ENCODE data around the gene CEMP1. TPM values are rescaled to one million over a fixed set of nuclear protein-coding genes. Genes with fewer than 3 reads are reported as not detected.

Gene CEMP1
- total RNA-seq, 1 experiment from 2014 or later, result 0.68 TPM

DNA sequence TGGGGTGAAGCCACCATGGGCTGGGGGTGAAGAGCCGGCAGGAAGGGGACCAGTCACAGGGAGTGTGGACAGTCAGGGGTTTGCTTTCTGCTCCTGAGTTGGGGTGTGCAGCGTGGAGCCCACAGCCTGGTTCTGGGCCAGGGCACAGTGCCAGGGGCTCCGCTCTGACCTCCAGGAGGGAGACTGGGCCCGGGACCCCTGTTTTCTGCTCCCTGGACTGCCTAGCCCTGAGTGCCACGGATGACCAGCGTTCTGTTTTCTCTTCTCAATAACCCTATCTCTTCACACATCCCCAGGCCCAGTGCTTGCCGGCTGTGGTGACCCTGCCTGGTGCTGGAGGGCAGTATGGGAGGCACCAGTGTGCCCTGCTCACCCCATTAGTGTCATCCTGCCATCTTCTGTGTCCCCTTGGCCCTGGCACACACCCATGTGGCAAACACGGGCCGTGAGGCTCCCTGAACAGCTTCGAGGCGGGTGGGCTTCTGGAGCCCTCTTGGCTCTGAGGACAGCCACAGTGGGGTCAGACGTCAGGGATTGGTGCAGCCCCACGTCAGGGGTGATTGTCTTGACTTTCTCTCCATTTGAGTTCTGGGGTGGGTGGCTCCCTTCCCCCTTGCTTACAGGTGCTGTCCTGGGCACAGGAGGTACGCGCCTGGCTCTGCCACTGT is 1.1 kb downstream of the CEMP1 start:
- Histone ChIP-seq H3K4me1 (peaks cover 5% of the 10 kb centered on the region), H3K4me3 (ENCODE audit: low read depth, low read length) (no peak overlapping the region), H3K27me3 (replicated peaks; ENCODE audit: control insufficient read depth, insufficient read depth, low read length) (no peaks in the 10 kb centered on the region), H3K36me3 (ENCODE audit: control insufficient read depth, insufficient read depth, low read length) (peaks cover 4% of the 10 kb centered on the region), H3K9me3 (no peaks in the 10 kb centered on the region)
- H3K36me3 Mint-ChIP-seq (ENCODE audit: insufficient read depth, unreplicated experiment), result peaks cover 30% of the 10 kb centered on the region
- BruUV-seq (replicated peaks), result no TSS peak
- CTCF ChIA-PET, result no interaction called here
- TF ChIP-seq CTCF (IDR thresholded peaks at IDR 0.05; ENCODE audit: insufficient read depth in 1 of 2, low read depth in 1 of 2, low read length in 1 of 2, severe bottlenecking in 1 of 2, unreplicated experiment in 1 of 2), result no peak
- no peak overlapping the region for H3K27ac Mint-ChIP-seq (ENCODE audit: unreplicated experiment)
- no peaks in the 10 kb centered on the region for H3K4me1 Mint-ChIP-seq (ENCODE audit: low read depth, unreplicated experiment)
- H3K4me3 Mint-ChIP-seq (ENCODE audit: unreplicated experiment), result no peak overlapping the region
- no peaks in the 10 kb centered on the region for H3K9me3 Mint-ChIP-seq (ENCODE audit: unreplicated experiment)
- intact Hi-C loops (cut with micrococcal nuclease; ENCODE audit: unreplicated experiment), result no loop called here
- POLR2A ChIA-PET, result no interaction called here
- no peak for DNase-seq
- H3K27me3 Mint-ChIP-seq (ENCODE audit: insufficient read depth, unreplicated experiment), result no peaks in the 10 kb centered on the region

GRCh38 chr16:2529061-2529931 is 1.9 kb downstream of the CEMP1 start:
- CTCF ChIA-PET, result no interaction called here

More at GRCh38 chr16:2529061-2529931, 1.9 kb downstream of the CEMP1 start:
- no peak for TF ChIP-seq CTCF (IDR thresholded peaks at IDR 0.05; ENCODE audit: insufficient read depth in 1 of 2, low read depth in 1 of 2, low read length in 1 of 2, severe bottlenecking in 1 of 2, unreplicated experiment in 1 of 2)
- POLR2A ChIA-PET, result no interaction called here
- Mint-ChIP-seq H3K4me1 (ENCODE audit: low read depth, unreplicated experiment) (peaks cover 7% of the 10 kb centered on the region), H3K4me3 (ENCODE audit: unreplicated experiment) (no peak overlapping the region), H3K27me3 (ENCODE audit: insufficient read depth, unreplicated experiment) (no peaks in the 10 kb centered on the region), H3K36me3 (ENCODE audit: insufficient read depth, unreplicated experiment) (peaks cover 38% of the 10 kb centered on the region), H3K9me3 (ENCODE audit: unreplicated experiment) (no peaks in the 10 kb centered on the region), H3K27ac (ENCODE audit: unreplicated experiment) (no peak overlapping the region)
- H3K36me3 ChIP-seq (ENCODE audit: control insufficient read depth, insufficient read depth, low read length), result peaks cover 4% of the 10 kb centered on the region
- DNase-seq, result no peak
- H3K4me3 ChIP-seq (ENCODE audit: low read depth, low read length), result no peak overlapping the region
- no peaks in the 10 kb centered on the region for H3K9me3 ChIP-seq
- intact Hi-C loops (cut with micrococcal nuclease; ENCODE audit: unreplicated experiment), result no loop called here
- H3K27me3 ChIP-seq (replicated peaks; ENCODE audit: control insufficient read depth, insufficient read depth, low read length), result no peaks in the 10 kb centered on the region
- peaks cover 12% of the 10 kb centered on the region for H3K4me1 ChIP-seq
- BruUV-seq (replicated peaks), result no TSS peak
